Measurements from ENCODE around the gene ARMC12. TPM values are rescaled to one million over a fixed set of nuclear protein-coding genes. Genes with fewer than 3 reads are reported as not detected.

ARMC12 gene
- total RNA-seq, 1 donor from 2014 or later: 0.69 TPM

GRCh38 chr6:35794536-35795452 is 58.0 kb downstream of the ARMC12 start:
- no peaks in the 10 kb centered on the region for H3K36me3 Mint-ChIP-seq (ENCODE audit: low read depth, unreplicated experiment)
- no peak overlapping the region for H3K27ac Mint-ChIP-seq (ENCODE audit: unreplicated experiment)
- no peak for DNase-seq (ENCODE audit: low spot score)
- H3K4me1 Mint-ChIP-seq (ENCODE audit: unreplicated experiment): peaks cover 12% of the 10 kb centered on the region
- peaks cover 11% of the 10 kb centered on the region for H3K27me3 Mint-ChIP-seq (ENCODE audit: unreplicated experiment)
- no peak overlapping the region for H3K4me3 Mint-ChIP-seq (ENCODE audit: unreplicated experiment)
- H3K9me3 Mint-ChIP-seq (ENCODE audit: unreplicated experiment): no peaks in the 10 kb centered on the region
- TF ChIP-seq, protein P1, sequence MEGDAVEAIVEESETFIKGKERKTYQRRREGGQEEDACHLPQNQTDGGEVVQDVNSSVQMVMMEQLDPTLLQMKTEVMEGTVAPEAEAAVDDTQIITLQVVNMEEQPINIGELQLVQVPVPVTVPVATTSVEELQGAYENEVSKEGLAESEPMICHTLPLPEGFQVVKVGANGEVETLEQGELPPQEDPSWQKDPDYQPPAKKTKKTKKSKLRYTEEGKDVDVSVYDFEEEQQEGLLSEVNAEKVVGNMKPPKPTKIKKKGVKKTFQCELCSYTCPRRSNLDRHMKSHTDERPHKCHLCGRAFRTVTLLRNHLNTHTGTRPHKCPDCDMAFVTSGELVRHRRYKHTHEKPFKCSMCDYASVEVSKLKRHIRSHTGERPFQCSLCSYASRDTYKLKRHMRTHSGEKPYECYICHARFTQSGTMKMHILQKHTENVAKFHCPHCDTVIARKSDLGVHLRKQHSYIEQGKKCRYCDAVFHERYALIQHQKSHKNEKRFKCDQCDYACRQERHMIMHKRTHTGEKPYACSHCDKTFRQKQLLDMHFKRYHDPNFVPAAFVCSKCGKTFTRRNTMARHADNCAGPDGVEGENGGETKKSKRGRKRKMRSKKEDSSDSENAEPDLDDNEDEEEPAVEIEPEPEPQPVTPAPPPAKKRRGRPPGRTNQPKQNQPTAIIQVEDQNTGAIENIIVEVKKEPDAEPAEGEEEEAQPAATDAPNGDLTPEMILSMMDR (IDR thresholded peaks at IDR 0.05; ENCODE audit: unreplicated experiment): no peak

DNA sequence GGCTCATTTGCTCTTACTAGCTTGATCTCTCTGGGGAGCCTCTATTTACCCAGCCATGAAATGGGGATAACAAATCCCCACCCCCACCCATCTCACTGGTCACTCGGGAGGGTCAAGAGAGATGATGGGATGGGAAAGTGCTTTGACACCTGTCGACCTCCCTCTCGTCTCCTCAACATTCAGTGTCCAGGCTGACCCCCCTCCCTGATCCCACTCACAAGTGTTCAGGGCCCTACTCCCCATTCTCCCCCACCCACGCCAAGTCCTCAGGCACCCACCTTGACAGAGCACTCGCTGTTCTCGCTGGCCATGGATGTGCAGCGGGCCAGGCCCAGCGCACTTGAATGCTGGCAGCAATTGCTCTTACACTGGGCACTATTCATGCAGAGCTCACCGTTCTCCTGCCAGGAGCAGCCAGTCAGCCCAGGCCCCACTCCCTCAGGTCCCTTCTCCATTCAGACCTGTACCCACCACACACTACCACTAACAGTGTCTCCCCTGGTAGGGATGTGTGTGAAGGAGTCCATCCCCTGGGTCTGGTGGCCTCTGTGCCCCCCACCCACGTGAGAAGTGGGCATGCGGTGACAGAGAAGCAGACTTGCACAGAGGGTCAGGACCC is 58.7 kb downstream of the ARMC12 start:
- TF ChIP-seq, protein P1 (IDR thresholded peaks at IDR 0.05; ENCODE audit: unreplicated experiment): no peak
- H3K27me3 Mint-ChIP-seq (ENCODE audit: unreplicated experiment): peaks cover 8% of the 10 kb centered on the region
- no peaks in the 10 kb centered on the region for H3K9me3 Mint-ChIP-seq (ENCODE audit: unreplicated experiment)
- H3K4me3 Mint-ChIP-seq (ENCODE audit: unreplicated experiment): no peak overlapping the region
- DNase-seq (ENCODE audit: low spot score): no peak
- no peaks in the 10 kb centered on the region for H3K36me3 Mint-ChIP-seq (ENCODE audit: low read depth, unreplicated experiment)
- H3K4me1 Mint-ChIP-seq (ENCODE audit: unreplicated experiment): peaks cover 12% of the 10 kb centered on the region
- H3K27ac Mint-ChIP-seq (ENCODE audit: unreplicated experiment): no peak overlapping the region

GRCh38 chr6:35796236-35796635 is 59.4 kb downstream of the ARMC12 start:
- no peak for DNase-seq (ENCODE audit: low spot score)
- H3K4me1 Mint-ChIP-seq (ENCODE audit: unreplicated experiment): peaks cover 12% of the 10 kb centered on the region
- no peak overlapping the region for H3K4me3 Mint-ChIP-seq (ENCODE audit: unreplicated experiment)
- peaks cover 8% of the 10 kb centered on the region for H3K27me3 Mint-ChIP-seq (ENCODE audit: unreplicated experiment)
- TF ChIP-seq, protein P1 (IDR thresholded peaks at IDR 0.05; ENCODE audit: unreplicated experiment): no peak
- H3K36me3 Mint-ChIP-seq (ENCODE audit: low read depth, unreplicated experiment): no peaks in the 10 kb centered on the region
- no peaks in the 10 kb centered on the region for H3K9me3 Mint-ChIP-seq (ENCODE audit: unreplicated experiment)
- no peak overlapping the region for H3K27ac Mint-ChIP-seq (ENCODE audit: unreplicated experiment)

GRCh38 chr6:35797837-35798526 is 61.1 kb downstream of the ARMC12 start:
- Mint-ChIP-seq H3K36me3 (ENCODE audit: low read depth, unreplicated experiment) (no peaks in the 10 kb centered on the region), H3K4me1 (ENCODE audit: unreplicated experiment) (peaks cover 12% of the 10 kb centered on the region), H3K27ac (ENCODE audit: unreplicated experiment) (no peak overlapping the region), H3K27me3 (ENCODE audit: unreplicated experiment) (peaks cover 6% of the 10 kb centered on the region), H3K4me3 (ENCODE audit: unreplicated experiment) (no peak overlapping the region), H3K9me3 (ENCODE audit: unreplicated experiment) (no peaks in the 10 kb centered on the region)
- TF ChIP-seq, protein P1 (IDR thresholded peaks at IDR 0.05; ENCODE audit: unreplicated experiment): no peak
- DNase-seq (ENCODE audit: low spot score): no peak

Other genes starting within 250 kb of the ARMC12 start
- 6.3 TPM for gene TEAD3, start 240.0 kb upstream of the ARMC12 start, total RNA-seq (ENCODE audit: unreplicated experiment)
- not detected for gene TULP1, start 224.1 kb upstream of the ARMC12 start, total RNA-seq (ENCODE audit: unreplicated experiment)
- gene FKBP5, start 48.1 kb upstream of the ARMC12 start, total RNA-seq (ENCODE audit: unreplicated experiment): 7.2 TPM
- not detected for gene CLPSL2, start 39.6 kb downstream of the ARMC12 start, total RNA-seq (ENCODE audit: unreplicated experiment)
- gene CLPSL1, start 44.0 kb downstream of the ARMC12 start, total RNA-seq (ENCODE audit: unreplicated experiment): not detected
- gene CLPS, start 60.3 kb downstream of the ARMC12 start, total RNA-seq (ENCODE audit: unreplicated experiment): not detected
- not detected for gene LHFPL5, start 68.3 kb downstream of the ARMC12 start, total RNA-seq (ENCODE audit: unreplicated experiment)
- gene SRPK1, start 184.1 kb downstream of the ARMC12 start, total RNA-seq (ENCODE audit: unreplicated experiment): 59.6 TPM